Measurements from ENCODE around the gene DIABLO.
"Not testable (repeated sequence)": the region's sequence is repeated elsewhere in the genome, so short reads cannot be mapped to it uniquely, and the experiment has no call there.

DIABLO gene

DNA sequence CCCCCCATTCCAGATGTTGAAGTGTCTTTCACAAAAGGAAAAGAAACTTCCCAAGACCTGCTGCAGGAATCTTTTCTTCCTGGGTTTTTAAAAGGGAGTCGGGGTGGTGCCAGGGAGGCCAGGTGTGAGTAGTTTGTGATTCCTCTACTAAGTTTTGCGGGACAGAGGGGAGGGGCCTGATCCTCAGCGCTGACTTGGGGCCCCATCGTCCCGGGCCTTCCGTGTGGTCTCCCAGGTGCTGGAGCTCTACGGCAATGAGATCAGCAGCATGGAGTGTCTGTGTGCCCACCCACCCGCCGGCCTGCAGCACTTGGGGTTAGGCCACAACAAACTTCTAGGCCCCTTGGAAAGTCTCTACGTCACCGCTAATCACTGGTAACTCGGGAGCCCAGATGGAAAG lies 38.4 kb downstream of the DIABLO start:
- no peak for DNase-seq

DNA sequence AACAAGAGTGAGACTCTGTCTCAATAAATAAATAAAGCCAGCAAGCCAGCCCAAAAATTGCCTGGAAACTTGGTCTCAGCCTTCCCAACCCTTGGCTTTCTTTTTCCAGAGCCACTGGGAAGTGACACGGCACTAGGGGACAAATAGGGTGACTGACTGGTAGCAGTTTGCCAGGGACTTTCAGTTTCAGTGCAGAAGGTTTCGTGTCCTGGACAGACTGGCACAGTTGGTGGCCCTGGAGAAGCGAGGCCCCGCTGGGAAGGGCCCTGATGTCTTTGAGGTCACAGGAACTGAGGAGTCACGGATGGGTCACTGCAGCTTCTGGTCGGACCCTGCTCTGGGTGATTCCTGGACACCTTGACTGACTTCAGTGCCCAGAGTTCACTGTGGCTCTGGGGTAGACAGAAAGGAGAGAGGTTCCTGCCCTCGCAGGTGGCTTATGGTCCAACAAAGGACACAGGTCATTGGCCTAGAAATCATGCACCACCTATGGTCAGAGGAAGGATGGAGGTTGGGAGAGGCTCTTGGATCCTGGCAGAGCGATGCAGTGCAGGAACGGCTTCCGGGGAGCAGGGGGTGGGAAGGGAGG lies 40.3 kb downstream of the DIABLO start:
- no peak for DNase-seq

DNA sequence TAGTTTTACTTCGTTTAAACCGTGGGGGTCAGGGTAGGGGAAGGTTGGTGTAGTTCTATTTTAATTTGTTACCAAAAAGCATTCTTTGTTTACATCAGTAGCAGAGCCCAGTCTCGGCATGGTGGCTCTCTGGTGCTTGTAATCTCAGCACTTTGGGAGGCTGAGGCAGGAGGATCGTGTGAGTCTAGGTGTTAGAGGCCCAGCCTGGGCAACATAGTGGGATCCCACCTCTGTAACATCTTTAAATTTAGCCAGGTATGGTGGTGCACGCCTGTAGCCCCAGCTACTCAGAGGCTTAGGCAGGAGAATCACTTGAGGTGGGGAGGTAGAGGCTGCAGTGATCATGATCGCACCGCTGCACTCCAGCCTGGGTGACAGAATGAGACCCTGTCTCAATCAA lies 40.8 kb downstream of the DIABLO start:
- DNase-seq = no peak

DNA sequence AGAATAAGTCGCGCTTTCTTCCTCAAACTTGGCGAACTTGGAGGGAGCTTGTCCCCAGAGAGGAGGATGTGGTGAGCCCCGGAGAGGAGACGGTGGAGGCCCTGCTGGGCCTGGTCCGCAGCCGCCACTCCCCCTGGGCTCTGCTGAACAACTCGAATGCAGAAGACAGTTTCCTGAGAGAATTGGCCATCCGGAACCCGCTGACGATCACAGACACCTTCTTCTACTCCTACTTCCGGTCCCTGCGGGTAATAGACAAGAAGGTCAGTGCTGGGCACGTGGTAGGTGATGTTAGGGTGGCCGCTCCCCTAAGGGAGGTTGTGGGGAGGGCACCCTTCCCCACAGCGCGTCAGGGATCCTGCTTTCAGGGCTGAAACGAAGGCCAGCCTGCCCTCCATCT lies 41.3 kb downstream of the DIABLO start:
- no peak for DNase-seq

DNA sequence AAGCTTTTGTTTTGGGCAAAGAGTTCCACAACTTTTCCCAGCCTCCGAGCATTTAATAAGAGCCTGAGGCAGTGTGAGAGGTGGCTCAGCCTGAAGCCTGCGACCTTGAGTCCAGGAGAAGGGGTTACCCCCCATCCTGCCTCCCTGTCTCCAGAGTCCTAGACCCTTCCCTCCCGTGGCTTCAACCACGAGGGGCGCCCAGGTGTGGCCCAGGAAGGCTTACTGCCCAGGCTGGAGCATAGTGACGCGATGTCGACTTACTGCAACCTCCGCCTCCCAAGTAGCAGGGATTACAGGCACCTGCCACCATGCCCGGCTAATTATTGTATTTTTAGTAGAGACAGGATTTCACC lies 42.3 kb downstream of the DIABLO start:
- DNase-seq = no peak

DNA sequence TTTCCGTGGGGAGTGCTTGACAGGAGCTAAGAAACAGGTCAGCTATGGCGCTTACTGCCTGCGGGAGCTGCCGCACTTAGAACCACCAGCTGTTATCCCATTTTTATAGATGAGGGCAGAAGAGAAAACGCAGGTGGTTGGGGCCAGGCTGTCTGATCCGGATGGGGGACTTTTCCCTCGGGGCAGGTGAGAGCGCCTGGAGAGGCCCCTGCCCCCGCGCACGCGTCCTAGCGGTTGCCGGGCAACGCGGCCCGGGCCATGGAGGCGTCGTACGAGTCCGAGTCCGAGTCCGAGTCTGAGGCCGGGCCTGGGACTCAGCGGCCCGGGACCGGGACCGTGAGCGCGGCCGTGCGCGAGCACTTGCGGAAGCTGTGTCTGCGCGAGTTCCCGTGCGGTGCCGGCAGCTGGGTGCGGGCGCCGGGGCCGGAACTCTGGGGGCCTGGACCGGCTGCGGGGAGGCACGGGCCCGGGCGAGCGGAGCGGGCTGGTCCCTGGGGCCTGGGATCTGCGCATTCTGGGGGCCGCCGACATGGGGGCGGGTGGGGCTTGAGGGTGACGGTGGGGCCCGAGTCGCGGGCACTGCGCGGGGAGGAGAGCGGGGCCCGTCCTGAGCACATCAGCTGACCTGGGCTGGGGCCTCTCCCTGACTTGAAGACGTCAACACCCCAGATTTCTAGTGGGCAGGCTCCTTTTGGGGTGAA lies 42.8 kb downstream of the DIABLO start, which contains the start of gene LRRC43:
TSS of gene LRRC43 (plus strand) at position 237 of the 701 bp plus-strand sequence. CDS start at position 259, 22 bp downstream.
- peak; percentile 88 for DNase-seq

DNA sequence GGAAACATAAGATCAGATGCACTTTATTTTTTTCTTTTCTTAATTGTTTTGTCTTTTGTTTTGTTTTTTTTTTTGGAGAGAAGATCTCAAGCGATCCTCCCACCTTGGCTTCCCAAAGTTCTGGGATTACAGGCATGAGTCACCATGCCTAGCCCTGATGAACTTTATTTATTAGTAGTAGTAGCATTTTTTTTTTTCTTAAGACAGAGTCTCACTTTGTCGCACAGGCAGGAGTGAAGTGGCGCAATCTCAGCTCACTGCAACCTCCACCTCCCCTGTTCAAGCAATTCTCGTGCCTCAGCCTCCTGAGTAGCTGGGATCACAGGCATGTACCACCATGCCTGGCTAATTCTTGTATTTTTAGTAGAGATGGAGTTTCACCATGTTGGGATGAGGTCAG lies 49.4 kb downstream of the DIABLO start:
- not testable (repeated sequence) for DNase-seq

DNA sequence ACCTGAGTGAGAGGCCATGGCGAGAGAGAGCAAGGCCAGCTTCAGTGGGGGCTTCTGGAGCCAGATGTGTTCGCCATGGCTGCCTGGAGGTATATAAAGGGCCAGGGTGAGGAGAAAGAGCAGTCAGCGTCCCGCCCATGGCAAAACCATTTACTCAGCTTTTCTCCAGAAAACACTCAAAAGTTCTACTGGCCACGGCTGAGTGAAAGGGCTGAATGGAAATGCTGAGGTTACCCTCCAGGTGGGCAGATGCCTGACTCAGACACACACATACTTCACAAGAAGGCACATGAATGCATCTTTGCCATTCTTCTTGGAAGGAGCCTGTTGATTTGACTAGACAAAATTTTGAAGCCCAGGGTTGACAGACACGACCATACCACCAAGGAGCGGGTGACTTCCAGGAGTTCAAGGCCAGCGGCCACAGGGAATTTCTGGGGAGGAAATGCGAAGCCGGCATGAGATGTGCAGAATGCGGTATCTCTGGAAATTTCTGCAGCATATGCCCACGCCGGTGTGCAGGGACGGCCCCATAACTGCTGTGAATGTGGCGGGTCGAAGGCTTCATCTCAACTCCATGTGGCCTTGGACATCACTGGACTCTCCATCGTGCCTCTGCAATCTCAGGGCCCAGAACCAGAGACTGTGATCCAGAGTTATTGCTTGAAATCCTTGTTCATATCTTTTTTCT lies 51.6 kb downstream of the DIABLO start, which contains the start of gene IL31:
TSS of gene IL31 (minus strand) at position 67 of the 691 bp plus-strand sequence. CDS start at position 18, 49 bp downstream.
- DNase-seq = no peak

DNA sequence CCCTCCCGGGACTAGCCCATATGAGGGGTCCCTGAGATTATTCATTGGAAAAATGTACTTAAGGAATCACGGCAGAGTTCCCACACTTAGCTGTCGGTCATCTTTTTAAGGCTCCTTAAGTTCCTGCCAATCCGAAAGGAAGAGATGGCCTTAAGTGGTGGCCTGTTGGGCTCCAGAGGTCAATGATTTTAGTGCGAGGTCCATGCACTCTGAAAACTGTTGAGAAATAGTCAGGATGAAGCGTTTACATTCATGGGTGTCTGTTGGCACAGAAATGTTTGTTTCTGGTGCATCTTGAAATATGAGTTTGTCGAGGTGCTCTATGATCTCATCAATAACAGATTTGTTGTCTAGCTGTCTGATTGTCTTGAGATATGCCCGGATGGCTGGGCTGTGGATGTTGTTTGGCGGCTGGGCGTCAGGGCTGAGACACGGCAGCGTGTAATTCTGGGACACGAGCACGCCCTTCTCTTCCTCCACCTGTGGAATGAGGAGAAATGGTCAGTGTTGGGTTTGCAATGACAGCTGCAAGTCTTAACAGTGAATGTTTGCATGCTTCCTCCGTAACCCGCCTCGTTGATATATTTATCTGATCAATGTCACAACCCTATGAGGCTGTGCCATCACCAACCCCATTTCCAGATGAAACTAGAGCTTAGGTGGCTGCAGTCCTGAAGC lies 53.5 kb downstream of the DIABLO start:
- DNase-seq = no peak

DNA sequence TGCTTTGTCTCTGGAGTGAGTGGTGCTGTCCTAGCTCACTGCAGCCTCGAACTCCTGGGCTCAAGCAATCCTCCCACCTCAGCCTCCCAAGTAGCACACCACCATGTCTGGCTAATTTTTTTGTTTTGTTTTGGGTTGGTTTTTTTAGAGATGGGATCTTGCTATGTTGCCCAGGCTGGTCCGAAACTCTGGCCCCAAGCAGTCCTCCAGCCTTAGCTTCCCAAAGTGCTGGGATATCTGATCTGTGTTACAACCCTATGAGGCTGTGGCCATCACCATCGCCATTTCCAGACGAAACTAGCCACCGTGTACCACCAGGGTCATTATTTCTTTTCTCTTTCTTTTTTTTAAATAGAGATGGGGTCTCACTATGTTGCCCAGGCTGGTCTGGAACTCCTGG lies 54.5 kb downstream of the DIABLO start:
- no peak for DNase-seq

DNA sequence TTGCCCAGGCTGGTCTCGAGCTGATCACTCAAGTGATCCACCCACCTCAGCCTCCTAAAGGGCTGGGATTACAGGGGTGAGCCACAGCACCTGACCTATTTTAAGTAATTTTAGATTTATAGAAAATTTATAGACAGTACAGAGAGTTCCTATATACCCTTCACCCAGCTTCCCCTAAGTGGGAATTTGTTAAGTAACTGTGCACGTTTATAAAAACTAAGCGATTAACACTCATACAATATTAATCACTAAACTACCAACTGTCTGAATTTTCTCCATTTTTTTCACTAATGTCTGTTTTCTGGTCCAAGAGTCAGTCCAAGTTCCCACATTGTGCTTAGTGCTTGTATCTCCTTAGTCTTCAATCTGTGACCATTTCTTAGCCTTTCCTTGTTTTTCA lies 57.4 kb downstream of the DIABLO start:
- no peak for DNase-seq

DNA sequence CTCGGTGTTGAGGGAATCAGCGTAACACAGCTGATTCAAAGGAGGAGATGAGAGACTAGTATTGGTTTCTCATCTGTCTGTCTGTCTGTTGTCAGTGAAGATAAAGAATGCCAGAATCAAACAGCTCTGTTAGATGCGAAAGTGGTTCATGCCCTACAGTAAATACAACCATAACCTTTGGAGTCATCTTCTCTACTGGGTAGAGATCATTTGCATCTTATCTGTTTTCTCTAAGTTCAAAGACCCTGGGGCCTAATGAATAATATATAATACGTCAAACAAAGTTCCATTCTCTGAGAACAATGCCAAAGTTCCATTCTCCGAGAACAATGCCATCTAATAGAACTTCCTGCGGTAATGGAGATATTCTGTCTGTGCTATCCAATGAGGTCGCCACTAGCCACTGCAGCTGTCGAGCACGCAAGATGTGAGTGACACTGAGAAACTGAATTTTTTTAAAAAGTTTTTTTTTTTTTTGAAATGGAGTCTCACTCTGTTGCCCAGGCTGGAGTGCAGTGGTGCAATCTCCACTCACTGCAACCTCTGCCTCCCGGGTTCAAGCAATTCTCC lies 58.4 kb downstream of the DIABLO start:
- peak; percentile 13 for DNase-seq

DNA sequence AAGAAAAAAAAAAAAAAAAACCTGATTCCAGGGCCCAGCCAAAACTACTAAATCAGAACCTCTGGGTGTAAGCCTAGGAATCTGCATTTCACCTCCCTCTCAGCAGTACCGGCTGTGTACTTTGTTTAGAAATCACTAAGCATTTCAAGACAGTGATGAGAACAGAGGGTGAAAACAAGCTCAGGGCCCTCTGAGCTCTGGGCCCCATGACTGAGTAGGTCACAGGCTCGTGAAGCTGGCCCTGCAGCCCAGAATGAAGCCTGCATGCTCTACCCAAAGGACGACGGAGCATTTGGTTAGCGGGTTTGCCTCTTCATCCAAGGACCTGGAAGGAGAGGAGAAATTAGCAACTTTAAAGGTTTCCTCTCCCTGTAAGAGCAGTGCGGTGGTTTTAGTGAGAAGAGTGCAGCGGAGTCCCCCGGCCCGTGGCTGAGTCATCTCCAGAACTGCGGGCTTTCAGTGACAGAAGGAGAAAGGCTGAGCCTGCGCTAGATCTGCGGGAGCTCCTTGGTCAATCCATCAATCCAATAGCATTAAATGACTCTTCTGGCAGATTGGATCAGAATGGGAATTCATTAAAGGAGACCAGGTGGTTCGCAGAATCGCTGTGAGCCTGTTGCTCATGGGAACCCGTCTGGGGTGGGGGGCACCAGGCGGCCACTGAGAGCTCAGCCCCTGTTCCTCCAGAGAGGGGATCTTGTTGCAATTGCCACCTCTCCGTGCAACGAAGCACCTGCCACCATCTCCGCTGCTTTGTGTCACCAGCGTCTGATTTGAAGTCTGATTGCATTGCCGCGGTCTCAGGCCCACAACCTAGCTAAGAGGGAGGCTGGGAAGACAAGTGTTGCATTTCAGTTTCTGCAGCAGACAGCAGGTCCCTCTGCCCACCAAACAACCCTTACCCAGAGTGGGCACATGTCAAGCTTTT lies 59.2 kb downstream of the DIABLO start:
- DNase-seq = peak; percentile 29

DNA sequence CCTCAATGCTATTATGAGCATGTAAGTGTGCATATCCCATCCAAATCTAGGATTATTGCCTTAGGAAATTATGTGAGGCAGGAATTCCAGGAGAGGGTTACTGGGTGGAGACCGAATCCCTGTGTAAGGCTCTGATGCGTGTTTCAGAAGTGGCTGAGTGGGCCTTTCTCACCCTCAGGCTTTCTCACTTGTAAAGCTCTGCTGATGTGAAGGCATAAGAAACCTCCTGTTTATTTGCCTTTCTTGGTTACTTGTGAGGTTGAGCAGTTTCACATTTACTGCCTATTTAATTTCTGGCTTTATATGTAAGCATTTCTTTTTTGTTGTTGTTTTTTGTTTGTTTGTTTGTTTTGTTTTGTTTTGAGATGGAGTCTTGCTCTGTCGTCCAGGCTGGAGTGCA lies 62.9 kb downstream of the DIABLO start:
- no peak for DNase-seq

DNA sequence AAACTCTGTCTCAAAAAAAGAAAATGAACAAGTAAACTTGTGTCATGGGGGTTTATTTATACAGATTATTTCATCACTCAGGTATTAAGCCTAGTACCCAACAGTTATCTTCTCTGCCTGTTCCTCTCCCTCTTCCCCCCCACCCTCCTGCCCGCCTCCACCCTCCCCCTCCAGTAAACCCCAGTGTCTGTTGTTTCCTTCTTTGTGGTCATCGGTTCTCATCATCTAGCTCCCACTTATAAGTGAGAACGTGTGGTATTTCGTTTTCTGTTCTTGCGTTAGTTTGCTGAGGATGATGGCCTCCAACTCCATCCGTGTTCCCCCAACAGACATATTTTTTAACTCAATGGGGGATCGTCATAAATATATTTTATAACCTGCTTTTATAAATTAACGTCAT lies 64.2 kb downstream of the DIABLO start:
- DNase-seq = no peak

DNA sequence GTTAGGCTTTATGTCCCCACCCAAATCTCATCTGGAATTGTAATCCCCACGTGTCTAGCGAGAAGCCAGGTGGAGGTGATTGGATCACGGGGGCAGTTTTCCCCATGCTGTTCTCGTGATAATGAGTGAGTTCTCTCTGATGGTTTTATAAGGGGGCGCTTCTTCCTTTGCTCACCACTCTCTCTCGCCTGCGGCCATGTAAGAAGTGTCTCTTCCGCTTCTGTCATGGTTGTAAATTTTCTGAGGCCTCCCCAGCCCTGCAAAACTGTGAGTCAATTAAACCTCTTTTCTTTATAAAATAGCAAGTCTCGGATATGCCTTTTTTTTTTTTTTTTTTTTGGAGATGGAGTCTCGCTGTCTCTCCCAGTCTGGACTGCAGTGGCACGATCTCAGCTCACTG lies 65.1 kb downstream of the DIABLO start:
- DNase-seq = no peak

DNA sequence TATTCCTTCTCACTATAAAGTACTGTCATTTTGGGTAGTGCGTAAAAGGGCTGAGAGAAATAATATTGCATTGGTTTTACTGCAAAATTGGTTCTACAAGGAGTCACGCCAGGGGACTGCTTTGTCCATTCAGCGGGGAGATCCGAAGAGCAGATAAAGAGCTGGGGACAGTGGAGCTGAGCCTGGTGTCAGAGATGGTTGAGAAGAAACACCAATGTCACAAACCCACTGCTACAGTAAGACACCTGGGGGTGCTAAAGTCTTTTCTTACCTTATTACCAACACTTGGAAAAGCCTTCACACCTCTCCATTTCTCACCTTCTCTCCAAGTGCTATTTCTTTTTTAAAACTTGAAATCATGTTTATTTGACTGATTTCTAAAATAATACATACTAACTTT lies 66.0 kb downstream of the DIABLO start:
- DNase-seq = peak; percentile 16

DNA sequence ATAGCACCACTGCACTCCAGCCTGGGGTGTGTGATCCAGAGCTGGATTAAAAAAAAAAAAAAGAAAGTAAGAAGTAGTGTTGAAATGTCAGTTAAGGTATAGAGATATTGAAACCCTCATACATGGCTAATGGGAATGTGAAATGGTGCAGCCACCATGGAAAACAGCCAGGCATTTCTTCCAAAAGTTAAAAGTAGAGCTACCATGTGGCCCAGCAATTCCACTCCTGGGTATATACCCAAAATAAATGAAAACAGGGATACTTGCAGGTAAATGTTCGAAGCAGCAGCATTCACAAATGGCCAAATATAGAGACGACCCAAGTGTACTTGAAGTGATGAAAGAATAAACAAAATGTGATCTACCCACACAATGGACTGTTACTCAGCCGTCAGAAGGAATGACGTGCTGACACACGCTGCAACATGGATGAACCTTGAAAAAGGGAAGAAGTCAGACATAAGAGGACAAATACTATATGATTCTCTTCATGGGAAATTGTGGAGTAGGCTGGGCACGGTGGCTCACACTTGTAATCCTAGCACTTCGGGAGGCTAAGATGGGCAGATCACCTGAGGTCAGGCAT lies 67.1 kb downstream of the DIABLO start:
- no peak for DNase-seq

Data from NCI-H146 (cell line).